NCI-H1417 (cell line): ENCODE measurements around the gene FAF2.

Experiments used
- DNase-seq, 3 experiments: peaks; one replicate each; lab custom pipeline; 2025; lab: John Stamatoyannopoulos, UW

The FAF2 gene

GRCh38 chr5:176507911-176508310, 59.7 kb downstream of the FAF2 start:
- DNase-seq: no peak

- no peak for DNase-seq
These were observed 60.4 kb downstream of the FAF2 start for GRCh38 chr5:176508603-176509002.

- no peak for DNase-seq
These were observed 65.6 kb downstream of the FAF2 start for GRCh38 chr5:176513788-176514187.

DNA sequence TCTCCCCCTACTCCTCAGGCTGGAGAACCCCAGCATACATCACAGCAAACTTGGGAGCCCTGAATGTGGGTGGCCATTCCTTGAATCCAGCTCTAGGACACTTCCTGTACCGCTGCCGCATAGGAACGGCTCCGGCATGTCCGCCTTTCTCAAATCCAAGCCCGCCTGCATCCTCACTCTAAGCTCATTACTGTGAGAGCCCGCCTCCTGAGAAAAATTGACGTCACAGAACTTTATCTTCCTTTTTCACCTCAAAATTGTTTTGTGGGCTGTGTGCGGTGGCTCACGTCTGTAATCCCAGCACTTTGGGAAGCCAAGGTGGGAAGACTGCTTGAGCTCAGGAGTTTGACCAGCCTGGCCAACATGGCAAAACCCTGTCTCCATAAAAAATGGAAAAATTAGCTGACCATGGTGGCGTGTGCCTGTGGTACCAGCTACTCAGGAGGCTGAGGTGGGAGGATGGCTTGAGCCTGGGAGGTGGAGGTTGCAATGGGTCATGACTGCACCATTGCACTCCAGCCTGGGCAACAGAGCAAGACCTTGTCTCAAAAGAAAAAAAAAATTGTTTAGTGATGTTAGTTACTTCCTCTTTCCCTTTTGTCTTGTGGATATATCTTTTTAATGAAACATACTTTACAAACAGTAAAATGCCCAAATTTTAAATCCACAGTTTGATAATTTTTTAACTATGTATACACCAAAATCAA, 66.2 kb downstream of the FAF2 start:
- DNase-seq: no peak

DNA sequence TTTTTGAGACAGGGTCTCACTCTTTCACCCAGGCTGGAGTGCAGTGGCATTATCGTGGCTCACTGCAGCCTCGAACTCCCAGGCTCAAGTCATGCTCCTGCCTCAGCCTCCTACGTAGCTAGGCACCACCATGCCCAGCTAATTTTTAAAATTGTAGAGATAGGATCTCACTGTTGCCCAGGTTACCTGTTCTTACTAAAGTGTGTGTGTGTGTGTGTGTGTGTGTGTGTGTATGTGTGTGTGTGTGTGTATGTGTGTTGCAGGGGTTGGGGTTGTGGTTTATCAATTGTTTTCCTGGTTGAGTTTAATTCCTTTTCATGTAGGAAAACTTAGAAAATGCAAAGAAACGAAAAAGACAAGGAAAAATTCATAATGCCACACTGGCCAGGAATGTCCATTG, 67.2 kb downstream of the FAF2 start:
- DNase-seq: no peak

DNA sequence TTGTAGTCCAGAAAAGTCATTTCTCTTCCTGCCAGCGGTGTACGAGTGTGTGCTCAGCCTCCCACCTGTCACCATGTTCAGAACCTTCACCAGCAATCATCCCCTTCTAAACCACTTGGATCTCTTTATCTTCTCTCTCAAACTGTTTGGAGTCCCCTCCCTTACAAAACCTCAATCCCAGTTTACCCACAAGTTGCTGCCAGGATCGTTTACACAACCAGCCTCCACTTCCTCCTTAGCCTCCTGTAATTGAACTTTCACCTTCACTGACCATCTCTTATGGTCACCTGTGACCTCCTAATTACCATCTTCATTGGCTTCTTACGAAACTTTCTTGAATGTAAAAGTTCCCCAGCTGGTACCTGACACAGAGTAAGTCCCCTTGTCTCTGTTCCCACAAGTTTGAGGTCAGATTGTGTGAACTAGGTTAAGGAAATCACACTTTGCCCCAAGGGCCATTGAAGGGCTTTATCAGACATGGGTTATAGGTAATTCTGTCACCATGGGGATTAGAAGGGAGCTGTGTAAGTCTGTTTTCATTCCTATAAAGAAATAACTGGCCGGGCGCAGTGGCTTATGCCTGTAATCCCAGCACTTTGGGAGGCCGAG, 69.0 kb downstream of the FAF2 start:
- DNase-seq: no peak

- peak in 2 of 3 experiments; percentile 5 to 11 for DNase-seq
These were observed 71.9 kb downstream of the FAF2 start for GRCh38 chr5:176519810-176520720.

- DNase-seq: no peak
These were observed 73.1 kb downstream of the FAF2 start for GRCh38 chr5:176521286-176521685.

GRCh38 chr5:176521699-176522263, 73.6 kb downstream of the FAF2 start:
- DNase-seq: no peak

- DNase-seq: no peak
These were observed 76.0 kb downstream of the FAF2 start for GRCh38 chr5:176524138-176524537.

- no peak for DNase-seq
These were observed 76.8 kb downstream of the FAF2 start for GRCh38 chr5:176524987-176525386.

DNA sequence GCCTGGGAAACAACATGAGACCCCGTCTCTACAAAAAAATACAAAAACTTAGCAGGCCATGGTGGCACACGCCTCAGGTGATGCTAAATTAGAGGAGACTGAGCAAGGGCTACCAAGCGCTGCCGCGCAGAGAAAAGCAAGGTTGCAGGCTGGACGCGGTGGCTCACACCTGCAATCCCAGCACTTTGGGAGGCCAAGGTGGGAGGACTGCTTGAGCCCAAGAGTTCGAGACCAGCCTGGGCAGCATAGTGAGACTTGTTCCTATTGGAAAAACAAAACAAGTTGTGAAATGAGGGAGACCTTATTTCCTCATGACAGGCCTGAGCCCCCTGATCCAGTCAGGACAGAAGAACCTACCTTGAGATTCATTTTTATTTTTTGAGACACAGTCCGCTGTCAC, 77.5 kb downstream of the FAF2 start:
- no peak for DNase-seq

DNA sequence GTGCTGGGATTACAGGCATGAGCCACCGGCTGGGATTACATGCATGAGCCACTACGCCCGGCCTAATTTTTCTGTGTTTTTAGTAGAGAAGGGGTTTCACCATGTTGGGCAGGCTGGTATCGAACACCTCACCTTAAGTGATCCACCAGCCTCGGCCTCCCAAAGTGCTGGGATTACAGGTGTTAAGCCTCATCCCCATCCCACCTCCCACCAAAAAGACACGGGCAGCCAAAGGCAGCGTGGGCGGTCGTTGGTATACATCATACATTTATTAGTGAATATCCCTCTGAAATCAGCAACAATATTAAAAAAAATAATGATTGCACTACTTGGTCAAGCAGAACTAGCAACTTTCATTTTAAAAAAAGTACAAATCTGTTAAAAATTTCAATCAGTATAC, 78.3 kb downstream of the FAF2 start:
- DNase-seq: no peak

GRCh38 chr5:176527246-176528222, 79.3 kb downstream of the FAF2 start:
- DNase-seq: no peak

GRCh38 chr5:176528301-176528700, 80.1 kb downstream of the FAF2 start:
- no peak for DNase-seq

DNA sequence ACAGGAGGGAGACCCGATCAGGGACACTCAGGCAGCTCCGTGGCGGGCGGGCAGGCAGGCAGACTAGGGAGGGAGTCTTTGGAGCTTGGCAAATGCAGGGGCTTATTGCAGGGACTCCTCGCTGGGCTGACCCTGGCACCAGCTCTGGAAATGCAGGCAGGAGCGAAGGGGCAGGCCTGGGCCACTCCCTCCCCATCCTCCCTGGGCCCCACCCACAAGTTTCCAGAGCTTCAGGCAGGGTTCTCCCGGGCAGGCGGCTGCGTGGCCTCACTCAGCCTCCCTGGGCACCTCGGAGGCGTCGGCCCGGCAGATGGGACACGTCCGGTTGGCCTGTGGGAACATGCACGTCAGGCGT, 80.6 kb downstream of the FAF2 start:
- no peak for DNase-seq

GRCh38 chr5:176529116-176529740, 81.0 kb downstream of the FAF2 start:
- DNase-seq: no peak

- DNase-seq: no peak
These were observed 81.6 kb downstream of the FAF2 start for GRCh38 chr5:176529741-176530141.

- no peak for DNase-seq
These were observed 82.3 kb downstream of the FAF2 start for GRCh38 chr5:176530393-176530982.
